Adrenal gland (tissue), 12 donors: Measurements from ENCODE around the gene UNC79. TPM values are rescaled to one million over a fixed set of nuclear protein-coding genes. Genes with fewer than 3 reads are reported as not detected.
A peak's percentile ranks its signal among the peaks of the same experiment; 100 is the strongest.

Experiments used
- DNase-seq, 7 donors: peaks; one replicate each; pipeline ENCODE4 v3.0.0-alpha.2; 2019 to 2020
- H3K27ac ChIP-seq, 5 donors: fragments of 200-600 bp; sonication (generic) in 4 of 5; 1 replicate in 3 of 5; 2 replicates in 2 of 5; pipeline versions ENCODE4 v1.5.1 to v1.8.0; 2016 to 2020; ENCODE audit warnings: mild to moderate bottlenecking in 1 of 5
- H3K27me3 ChIP-seq: fragments of 200-600 bp; 2 replicates; pipeline ENCODE4 v1.8.0; 2021
- H3K36me3 ChIP-seq, 2 donors: fragments of 200-600 bp; replicated peaks in 1 of 2; 1 replicate in 1 of 2; 2 replicates in 1 of 2; pipeline versions ENCODE4 v1.5.1 to v1.8.0; 2018 to 2022
- H3K4me1 ChIP-seq, 2 donors: fragments of 200-600 bp; replicated peaks in 1 of 2; 1 replicate in 1 of 2; 2 replicates in 1 of 2; pipeline versions ENCODE4 v1.5.1 to v1.8.0; 2018 to 2021
- H3K4me3 ChIP-seq, 4 donors: fragments of 200-600 bp; sonication (generic) in 3 of 4; one replicate each; pipeline ENCODE4 v1.5.1; 2016 to 2018
- H3K9me3 ChIP-seq, 3 donors: fragments of 200-600 bp; sonication (generic) in 1 of 3; replicated peaks in 1 of 3; 1 replicate in 2 of 3; 2 replicates in 1 of 3; pipeline versions ENCODE4 v1.5.1 to v1.8.0; 2016 to 2021
- CTCF ChIP-seq, 6 experiments: fragments of 450-650 bp in 4 of 6; fragments of 200-600 bp in 2 of 6; sonication (generic) in 1 of 6; IDR thresholded peaks; 1 replicate in 5 of 6; 2 replicates in 1 of 6; pipeline versions ENCODE4 v1.5.1 to v1.8.0; 2016 to 2021; ENCODE audit warnings: antibody characterized with exemption in 6 of 6, mild to moderate bottlenecking in 2 of 6, moderate library complexity in 1 of 6
- POLR2A ChIP-seq, 2 donors: fragments of 450-650 bp; IDR thresholded peaks; one replicate each; pipeline ENCODE4 v1.6.1; 2017; ENCODE audit warnings: antibody characterized with exemption in 2 of 2, mild to moderate bottlenecking in 2 of 2, moderate library complexity in 1 of 2
- WGBS, 4 donors: extraction: QIAGEN DNeasy Blood & Tissue Kit in 2 of 4; methylation state at CpG; one replicate each; pipeline versions ENCODE4 v1.1.5 to v1.1.7; 2013 to 2017; 5-methylcytosine and 5-hydroxymethylcytosine counted together
- intact Hi-C, 2 donors: fragments of 100-400 bp; cut with DNase I; formaldehyde crosslinking; loops; one replicate each; pipeline versions ENCODE4 v1.14.1 to v1.15.0; 2022 to 2023
- polyA plus RNA-seq, 3 donors: library from polyadenylated mRNA; stranded (reverse); fragments of 200-250 nt in 2 of 3; fragments of 350-450 nt in 1 of 3; fragmentation: Illumina TruSeq in 1 of 3; extraction: RNeasy Lipid Tissue Mini Kit (QIAGEN cat#74804) in 1 of 3; gene quantifications; one replicate each; pipeline ENCODE4 v1.2.3, GENCODE V29; 2013 to 2014
- total RNA-seq, 9 donors: library from RNA; depleted of rRNA in 4 of 9; stranded (reverse); fragments of >200 nt in 4 of 9; fragments of 120-200 nt in 1 of 9; fragmentation: NEBNext Ultra II Directional in 1 of 9; extraction: Animal tissue kit (Norgen Biotek cat#: 25700) in 1 of 9; gene quantifications; one replicate each; pipeline versions ENCODE4 v1.1.0 to v1.2.4, GENCODE V29; 2013 to 2023
- donor health status: healthy with polysubstance abuse.
- donor health status: Bipolar disorder and iron deficiency.
- donor health status: DM: yes; HTN: yes; CAD: no.
- donor health status: DM: no; HTN: no; CAD: no.
- donor health status: DM: no; HTN: no; CAD: no.
- donor health status: DM: yes; HTN: yes; CAD: no.

The UNC79 gene
- total and polyA plus RNA-seq, 12 donors: 0.09 to 4.3 (median 1.1) TPM

GRCh38 chr14:93747560-93747959, 316.8 kb downstream of the UNC79 start:
- H3K27me3 ChIP-seq: peaks cover 3% of the 10 kb centered on the region
- H3K4me3 ChIP-seq: no peak overlapping the region
- no peak for DNase-seq
- no peaks in the 10 kb centered on the region for H3K4me1 ChIP-seq
- no peaks in the 10 kb centered on the region for H3K36me3 ChIP-seq
- intact Hi-C loops: no loop called here
- no peaks in the 10 kb centered on the region for H3K9me3 ChIP-seq
- H3K27ac ChIP-seq: no peak overlapping the region
- TF ChIP-seq POLR2A (IDR thresholded peaks at IDR 0.05) (no peak), CTCF (IDR thresholded peaks at IDR 0.05) (no peak)
- WGBS, 4 donors: 75 to 92% (median 82%) methylated on average over 1 of the region's 1 CpG

DNA sequence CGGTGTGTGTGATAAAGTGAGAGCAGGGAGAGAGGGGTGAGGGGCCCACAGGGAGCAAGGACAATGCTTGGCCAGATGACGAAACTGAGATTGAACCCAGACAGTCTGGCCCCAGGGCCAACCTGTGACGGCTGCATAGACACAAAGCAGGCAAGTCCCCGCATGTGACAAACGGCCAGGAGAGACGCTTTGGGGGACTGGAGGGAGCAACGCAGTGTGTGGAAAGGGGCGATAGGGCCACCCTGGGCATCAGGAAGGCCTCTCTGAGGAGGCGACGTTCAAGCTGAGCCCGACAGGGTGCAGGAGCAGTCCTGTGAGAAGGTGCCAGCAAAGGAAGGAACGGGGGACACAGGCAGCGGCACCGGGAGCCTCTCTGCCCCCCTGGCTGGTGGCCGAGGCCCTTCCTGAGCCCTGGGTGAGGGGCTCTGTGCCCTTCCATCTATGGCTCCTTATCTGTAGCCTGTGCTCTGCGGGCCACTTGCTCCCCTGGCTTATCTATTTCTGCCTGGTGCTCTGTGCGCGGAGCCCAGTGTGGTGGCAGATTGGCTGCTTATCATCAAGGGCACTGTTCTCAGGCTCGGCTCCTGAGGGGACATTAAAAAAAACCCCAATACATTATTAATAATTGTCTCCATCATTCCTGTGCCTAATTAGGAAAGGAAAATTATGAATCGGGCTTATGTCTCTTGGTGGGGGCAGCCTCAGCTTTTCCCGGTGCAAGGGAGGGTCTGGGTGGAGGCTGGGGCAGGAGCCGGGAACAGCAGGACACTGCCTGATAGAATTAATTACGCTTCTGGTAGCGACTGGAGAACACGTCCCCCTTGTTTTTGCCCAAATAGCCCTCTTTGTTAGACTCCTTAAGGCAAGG, 317.7 kb downstream of the UNC79 start:
- peak overlapping the region in 1 of 5 donors; percentile 52 for H3K27ac ChIP-seq
- H3K36me3 ChIP-seq: no peaks in the 10 kb centered on the region
- TF ChIP-seq POLR2A (IDR thresholded peaks at IDR 0.05) (no peak), CTCF (IDR thresholded peaks at IDR 0.05) (no peak)
- no peak overlapping the region for H3K4me3 ChIP-seq
- intact Hi-C loops: no loop called here
- H3K9me3 ChIP-seq: no peaks in the 10 kb centered on the region
- peak in 1 of 7 donors; percentile 57 for DNase-seq
- 66 to 71% (median 67%) methylated on average over 18 to 25 of the region's 25 CpGs for WGBS, 4 donors
- peaks cover 3% of the 10 kb centered on the region for H3K27me3 ChIP-seq
- H3K4me1 ChIP-seq: no peaks in the 10 kb centered on the region

DNA sequence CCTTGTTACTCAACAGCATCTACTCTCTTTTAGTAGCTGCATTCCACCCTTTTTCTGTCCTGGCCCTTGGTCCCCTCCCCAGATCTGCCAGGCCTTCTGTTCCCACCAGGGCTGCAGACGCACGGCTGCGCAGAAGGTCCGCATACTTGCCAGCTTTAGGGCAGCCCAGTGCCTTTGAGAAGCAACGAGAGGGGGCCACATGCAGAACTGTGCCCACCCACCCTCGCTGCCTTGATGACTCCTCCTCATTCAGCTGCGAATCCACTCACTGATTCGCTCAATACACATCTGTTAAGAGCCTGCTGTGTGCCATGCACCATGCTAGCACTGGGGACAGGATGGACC, 318.3 kb downstream of the UNC79 start:
- intact Hi-C loops: no loop called here
- no peaks in the 10 kb centered on the region for H3K36me3 ChIP-seq
- peaks cover 3% of the 10 kb centered on the region for H3K27me3 ChIP-seq
- TF ChIP-seq CTCF (IDR thresholded peaks at IDR 0.05) (no peak), POLR2A (IDR thresholded peaks at IDR 0.05) (no peak)
- no peaks in the 10 kb centered on the region for H3K9me3 ChIP-seq
- H3K27ac ChIP-seq: no peak overlapping the region
- DNase-seq: no peak
- H3K4me1 ChIP-seq: no peaks in the 10 kb centered on the region
- 88 to 98% (median 91%) methylated on average over 8 of the region's 8 CpGs for WGBS, 4 donors
- H3K4me3 ChIP-seq: no peak overlapping the region

- Histone ChIP-seq H3K4me1 (no peaks in the 10 kb centered on the region), H3K27ac (no peak overlapping the region), H3K36me3 (no peaks in the 10 kb centered on the region), H3K27me3 (no peaks in the 10 kb centered on the region), H3K9me3 (no peaks in the 10 kb centered on the region), H3K4me3 (no peak overlapping the region)
- TF ChIP-seq POLR2A (IDR thresholded peaks at IDR 0.05): no peak
- TF ChIP-seq CTCF (IDR thresholded peaks at IDR 0.05): no peak
- intact Hi-C loops: no loop called here
- 56 to 63% (median 59%) methylated on average over 18 to 19 of the region's 19 CpGs for WGBS, 4 donors
- no peak for DNase-seq
Observed at GRCh38 chr14:93751946-93752655, 321.4 kb downstream of the UNC79 start.
